ENCODE data around the gene APLP2.
A peak's percentile ranks its signal among the peaks of the same experiment; 100 is the strongest.

The APLP2 gene

GRCh38 chr11:130055617-130056016 is 14.1 kb upstream of the APLP2 start:
- DNase-seq (ENCODE audit: low read depth in 3 of 3), result no peak

GRCh38 chr11:130061017-130061416 is 8.7 kb upstream of the APLP2 start:
- DNase-seq (ENCODE audit: low read depth in 3 of 3), result no peak

GRCh38 chr11:130062026-130062425 is 7.7 kb upstream of the APLP2 start:
- no peak for DNase-seq (ENCODE audit: low read depth in 3 of 3)

GRCh38 chr11:130063451-130063850 is 6.2 kb upstream of the APLP2 start:
- DNase-seq (ENCODE audit: low read depth in 3 of 3), result no peak

- DNase-seq (ENCODE audit: low read depth in 3 of 3), result no peak
Observed at GRCh38 chr11:130064596-130064995, 5.1 kb upstream of the APLP2 start.

- no peak for DNase-seq (ENCODE audit: low read depth in 3 of 3)
Observed at GRCh38 chr11:130066338-130066737, 3.4 kb upstream of the APLP2 start.

- no peak for DNase-seq (ENCODE audit: low read depth in 3 of 3)
Observed at GRCh38 chr11:130068546-130068985, 1.1 kb upstream of the APLP2 start.

GRCh38 chr11:130068986-130069658 is 572 bp upstream of the APLP2 start:
- DNase-seq (ENCODE audit: low read depth in 3 of 3), result peak in 1 of 3 donors; percentile 8

GRCh38 chr11:130070109-130070845 is 583 bp downstream of the APLP2 start:
- DNase-seq (ENCODE audit: low read depth in 3 of 3), result peak in 2 of 3 donors; percentile 23

GRCh38 chr11:130070846-130071200 is 1.1 kb downstream of the APLP2 start:
- no peak for DNase-seq (ENCODE audit: low read depth in 3 of 3)

GRCh38 chr11:130071211-130071712 is 1.6 kb downstream of the APLP2 start:
- DNase-seq (ENCODE audit: low read depth in 3 of 3), result no peak

GRCh38 chr11:130074736-130075135 is 5.0 kb downstream of the APLP2 start:
- no peak for DNase-seq (ENCODE audit: low read depth in 3 of 3)

- DNase-seq (ENCODE audit: low read depth in 3 of 3), result no peak
Observed at GRCh38 chr11:130076778-130077481, 7.2 kb downstream of the APLP2 start.

- no peak for DNase-seq (ENCODE audit: low read depth in 3 of 3)
Observed at GRCh38 chr11:130077671-130078070, 8.0 kb downstream of the APLP2 start.

- no peak for DNase-seq (ENCODE audit: low read depth in 3 of 3)
Observed at GRCh38 chr11:130078080-130078479, 8.4 kb downstream of the APLP2 start.

GRCh38 chr11:130085671-130086290 is 16.1 kb downstream of the APLP2 start:
- no peak for DNase-seq (ENCODE audit: low read depth in 3 of 3)

- DNase-seq (ENCODE audit: low read depth in 3 of 3), result no peak
Observed at GRCh38 chr11:130086669-130087068, 17.0 kb downstream of the APLP2 start.

- no peak for DNase-seq (ENCODE audit: low read depth in 3 of 3)
Observed at GRCh38 chr11:130087294-130087926, 17.7 kb downstream of the APLP2 start.

- no peak for DNase-seq (ENCODE audit: low read depth in 3 of 3)
Observed at GRCh38 chr11:130088217-130088616, 18.5 kb downstream of the APLP2 start.

GRCh38 chr11:130088919-130089673 is 19.4 kb downstream of the APLP2 start:
- no peak for DNase-seq (ENCODE audit: low read depth in 3 of 3)

GRCh38 chr11:130089674-130090073 is 20.0 kb downstream of the APLP2 start:
- DNase-seq (ENCODE audit: low read depth in 3 of 3), result no peak
